Testis (tissue), 2 donors: ENCODE measurements around the gene DPYSL3.

Source experiments
- POLR2A ChIP-seq: fragments of 450-650 bp; IDR thresholded peaks from one replicate; pipeline ENCODE4 v1.6.1; 2017; ENCODE audit warnings: antibody characterized with exemption, mild to moderate bottlenecking, moderate library complexity
- TF ChIP-seq, protein P1 (sequence below), 3 experiments: fragments of 450-650 bp in 2 of 3; fragments of 200-600 bp in 1 of 3; sonication (generic) in 1 of 3; IDR thresholded peaks; one replicate each; pipeline ENCODE4 v1.5.1; 2016 to 2019; ENCODE audit warnings: antibody characterized with exemption in 3 of 3, mild to moderate bottlenecking in 2 of 3, moderate library complexity in 1 of 3

DNA sequence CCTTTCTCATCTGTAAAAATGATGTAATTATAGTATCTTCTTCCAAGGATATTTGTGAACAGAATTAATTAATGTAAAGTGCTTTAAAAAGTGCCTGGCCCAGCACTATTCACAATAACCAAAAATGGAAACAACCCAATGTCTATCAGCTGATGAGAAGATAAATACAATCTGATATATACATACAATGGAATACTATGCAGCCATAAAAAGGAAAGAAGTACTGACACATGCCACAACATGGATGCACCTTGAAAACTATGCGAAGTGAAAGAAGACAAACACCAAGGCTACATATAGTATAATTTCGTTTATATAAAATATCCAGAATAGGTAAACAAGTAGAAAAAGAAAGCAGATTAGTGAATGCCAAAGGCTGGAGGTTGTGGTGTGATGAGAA is 24.1 kb downstream of the DPYSL3 start:
- TF ChIP-seq, protein P1, sequence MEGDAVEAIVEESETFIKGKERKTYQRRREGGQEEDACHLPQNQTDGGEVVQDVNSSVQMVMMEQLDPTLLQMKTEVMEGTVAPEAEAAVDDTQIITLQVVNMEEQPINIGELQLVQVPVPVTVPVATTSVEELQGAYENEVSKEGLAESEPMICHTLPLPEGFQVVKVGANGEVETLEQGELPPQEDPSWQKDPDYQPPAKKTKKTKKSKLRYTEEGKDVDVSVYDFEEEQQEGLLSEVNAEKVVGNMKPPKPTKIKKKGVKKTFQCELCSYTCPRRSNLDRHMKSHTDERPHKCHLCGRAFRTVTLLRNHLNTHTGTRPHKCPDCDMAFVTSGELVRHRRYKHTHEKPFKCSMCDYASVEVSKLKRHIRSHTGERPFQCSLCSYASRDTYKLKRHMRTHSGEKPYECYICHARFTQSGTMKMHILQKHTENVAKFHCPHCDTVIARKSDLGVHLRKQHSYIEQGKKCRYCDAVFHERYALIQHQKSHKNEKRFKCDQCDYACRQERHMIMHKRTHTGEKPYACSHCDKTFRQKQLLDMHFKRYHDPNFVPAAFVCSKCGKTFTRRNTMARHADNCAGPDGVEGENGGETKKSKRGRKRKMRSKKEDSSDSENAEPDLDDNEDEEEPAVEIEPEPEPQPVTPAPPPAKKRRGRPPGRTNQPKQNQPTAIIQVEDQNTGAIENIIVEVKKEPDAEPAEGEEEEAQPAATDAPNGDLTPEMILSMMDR (IDR thresholded peaks at IDR 0.05): no peak
- no peak for TF ChIP-seq POLR2A
